Measurements from ENCODE around the gene ORM2. TPM values are rescaled to one million over a fixed set of nuclear protein-coding genes. Genes with fewer than 3 reads are reported as not detected.

The ORM2 gene
- polyA plus RNA-seq, 3 donors: 0.30 to 0.33 TPM; not detected in 1

- no peak overlapping the region for H3K9ac ChIP-seq (ENCODE audit: insufficient read depth, low read length, poor library complexity, severe bottlenecking)
- H3K27me3 Mint-ChIP-seq (ENCODE audit: low read depth in 3 of 3): peaks cover 3 to 8% (median 6%) of the 10 kb centered on the region in 3 donors
- H3K36me3 Mint-ChIP-seq: no peaks in the 10 kb centered on the region
- no peak overlapping the region for H3K4me3 Mint-ChIP-seq
- H3K9me3 ChIP-seq (replicated peaks in 1 of 2; ENCODE audit: control insufficient read depth in 1 of 2, insufficient read depth in 1 of 2, low read length in 2 of 2): no peaks in the 10 kb centered on the region
- no peaks in the 10 kb centered on the region for H3K4me1 ChIP-seq (ENCODE audit: control insufficient read depth in 1 of 2, insufficient read depth in 2 of 2, low read length in 2 of 2)
- H3K79me2 ChIP-seq (ENCODE audit: insufficient read depth, low read length): no peaks in the 10 kb centered on the region
- peaks cover 4% of the 10 kb centered on the region for H3K4me1 Mint-ChIP-seq
- 93% methylated on average over 2 of the region's 5 CpGs for WGBS (ENCODE audit: insufficient coverage)
- H3K4me2 ChIP-seq (replicated peaks; ENCODE audit: extremely low read depth, low read length, poor library complexity, severe bottlenecking): no peak overlapping the region
- H3K36me3 ChIP-seq (replicated peaks in 1 of 2; ENCODE audit: control insufficient read depth in 1 of 2, insufficient read depth in 2 of 2, low read length in 2 of 2): no peaks in the 10 kb centered on the region
- no peaks in the 10 kb centered on the region for H3K27me3 ChIP-seq (ENCODE audit: control insufficient read depth in 2 of 2, insufficient read depth in 2 of 2, low read length in 2 of 2)
- H3K9me3 Mint-ChIP-seq: no peaks in the 10 kb centered on the region
- H2AFZ ChIP-seq (ENCODE audit: insufficient read depth, low read depth, low read length, poor library complexity, severe bottlenecking): no peak overlapping the region
- no peak overlapping the region for H3K27ac ChIP-seq (ENCODE audit: low read depth in 1 of 2, low read length in 2 of 2)
- H3K27ac Mint-ChIP-seq: no peak overlapping the region
- TF ChIP-seq, protein P1, sequence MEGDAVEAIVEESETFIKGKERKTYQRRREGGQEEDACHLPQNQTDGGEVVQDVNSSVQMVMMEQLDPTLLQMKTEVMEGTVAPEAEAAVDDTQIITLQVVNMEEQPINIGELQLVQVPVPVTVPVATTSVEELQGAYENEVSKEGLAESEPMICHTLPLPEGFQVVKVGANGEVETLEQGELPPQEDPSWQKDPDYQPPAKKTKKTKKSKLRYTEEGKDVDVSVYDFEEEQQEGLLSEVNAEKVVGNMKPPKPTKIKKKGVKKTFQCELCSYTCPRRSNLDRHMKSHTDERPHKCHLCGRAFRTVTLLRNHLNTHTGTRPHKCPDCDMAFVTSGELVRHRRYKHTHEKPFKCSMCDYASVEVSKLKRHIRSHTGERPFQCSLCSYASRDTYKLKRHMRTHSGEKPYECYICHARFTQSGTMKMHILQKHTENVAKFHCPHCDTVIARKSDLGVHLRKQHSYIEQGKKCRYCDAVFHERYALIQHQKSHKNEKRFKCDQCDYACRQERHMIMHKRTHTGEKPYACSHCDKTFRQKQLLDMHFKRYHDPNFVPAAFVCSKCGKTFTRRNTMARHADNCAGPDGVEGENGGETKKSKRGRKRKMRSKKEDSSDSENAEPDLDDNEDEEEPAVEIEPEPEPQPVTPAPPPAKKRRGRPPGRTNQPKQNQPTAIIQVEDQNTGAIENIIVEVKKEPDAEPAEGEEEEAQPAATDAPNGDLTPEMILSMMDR (IDR thresholded peaks at IDR 0.05): no peak
- intact Hi-C loops (cut with micrococcal nuclease): loop anchor here in 1 of 2 donors (5.0 kb wide), 1 partner anchor 146 kb away; the partner anchor contains the start of gene COL27A1
- H4K20me1 ChIP-seq (ENCODE audit: insufficient read depth, low read length): no peaks in the 10 kb centered on the region
- no peak for DNase-seq
- H3K4me3 ChIP-seq (replicated peaks in 1 of 3; ENCODE audit: low read depth in 2 of 3, low read length in 3 of 3): no peak overlapping the region
Observed at GRCh38 chr9:114303571-114303970, 26.1 kb upstream of the ORM2 start.

DNA sequence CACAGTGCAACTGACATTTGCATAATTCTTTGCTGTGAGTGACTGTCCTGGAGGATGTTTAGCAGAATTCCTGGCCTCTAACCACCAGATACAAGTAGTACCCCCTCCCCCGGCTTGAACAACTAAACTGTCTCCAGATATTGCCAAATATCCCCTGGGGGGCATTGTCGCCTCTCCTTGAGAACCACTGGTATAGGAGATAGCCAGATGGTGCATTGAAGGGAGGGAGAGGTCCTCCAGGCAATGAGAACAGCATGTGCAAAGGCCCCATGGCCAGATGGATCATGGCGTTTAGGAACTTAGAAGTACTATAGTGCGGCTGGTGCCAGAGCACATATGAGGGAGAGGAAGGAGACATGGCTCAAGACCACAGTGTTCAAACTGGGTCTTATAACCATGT, 25.7 kb upstream of the ORM2 start:
- Mint-ChIP-seq H3K9me3 (no peaks in the 10 kb centered on the region), H3K27ac (no peak overlapping the region), H3K36me3 (no peaks in the 10 kb centered on the region), H3K4me3 (no peak overlapping the region), H3K4me1 (peaks cover 4% of the 10 kb centered on the region), H3K27me3 (ENCODE audit: low read depth in 3 of 3) (peaks cover 3 to 8% (median 6%) of the 10 kb centered on the region in 3 donors)
- Histone ChIP-seq H3K79me2 (ENCODE audit: insufficient read depth, low read length) (no peaks in the 10 kb centered on the region), H2AFZ (ENCODE audit: insufficient read depth, low read depth, low read length, poor library complexity, severe bottlenecking) (no peak overlapping the region), H4K20me1 (ENCODE audit: insufficient read depth, low read length) (no peaks in the 10 kb centered on the region), H3K4me3 (replicated peaks in 1 of 3; ENCODE audit: low read depth in 2 of 3, low read length in 3 of 3) (no peak overlapping the region), H3K27me3 (ENCODE audit: control insufficient read depth in 2 of 2, insufficient read depth in 2 of 2, low read length in 2 of 2) (no peaks in the 10 kb centered on the region), H3K4me1 (ENCODE audit: control insufficient read depth in 1 of 2, insufficient read depth in 2 of 2, low read length in 2 of 2) (no peaks in the 10 kb centered on the region), H3K36me3 (replicated peaks in 1 of 2; ENCODE audit: control insufficient read depth in 1 of 2, insufficient read depth in 2 of 2, low read length in 2 of 2) (no peaks in the 10 kb centered on the region), H3K4me2 (replicated peaks; ENCODE audit: extremely low read depth, low read length, poor library complexity, severe bottlenecking) (no peak overlapping the region), H3K27ac (ENCODE audit: low read depth in 1 of 2, low read length in 2 of 2) (no peak overlapping the region), H3K9me3 (replicated peaks in 1 of 2; ENCODE audit: control insufficient read depth in 1 of 2, insufficient read depth in 1 of 2, low read length in 2 of 2) (no peaks in the 10 kb centered on the region), H3K9ac (ENCODE audit: insufficient read depth, low read length, poor library complexity, severe bottlenecking) (no peak overlapping the region)
- TF ChIP-seq, protein P1 (IDR thresholded peaks at IDR 0.05): no peak
- WGBS (ENCODE audit: insufficient coverage): 89% methylated on average over 3 of the region's 4 CpGs
- intact Hi-C loops (cut with micrococcal nuclease): loop anchor here in 1 of 2 donors (5.0 kb wide), 1 partner anchor 147 kb away; the partner anchor contains the start of gene COL27A1
- no peak for DNase-seq

Data from CD14-positive monocyte (primary cell).